MCF 10A (cell line): Measurements from ENCODE around the gene ZNG1B. TPM values are rescaled to one million over a fixed set of nuclear protein-coding genes. Genes with fewer than 3 reads are reported as not detected.
"Not testable (repeated sequence)": the region's sequence is repeated elsewhere in the genome, so short reads cannot be mapped to it uniquely, and the experiment has no call there.

Experiments used
- BruUV-seq: library from RNA; stranded (reverse); fragments of 400-500 nt; replicated peaks from 2 replicates; lab custom pipeline; 2021; lab: Mats Ljungman, UMichigan
- CTCF ChIA-PET: fragments of 300-600 bp; sonication (Branson Sonifier 250); formaldehyde crosslinking; extraction: SDS; loops from one replicate; lab custom pipeline; 2021; ENCODE audit warnings: antibody characterized with exemption, inconsistent platforms; lab: Yijun Ruan, JAX
- POLR2A ChIA-PET: fragments of 300-600, 350-650 bp; sonication (Branson Sonifier 250); formaldehyde crosslinking; extraction: SDS; loops from one replicate; lab custom pipeline; 2020; ENCODE audit warnings: antibody characterized with exemption, inconsistent platforms; lab: Yijun Ruan, JAX
- DNase-seq: peaks from one replicate; pipeline ENCODE4 v3.0.0-alpha.2; 2018; ENCODE audit not compliant: unreplicated experiment
- H3K27ac Mint-ChIP-seq: one replicate; pipeline ENCODE4 v1.8.0; 2022; ENCODE audit warnings: mild to moderate bottlenecking, low read depth, mixed read lengths; ENCODE audit not compliant: unreplicated experiment
- H3K27me3 Mint-ChIP-seq: one replicate; pipeline ENCODE4 v1.8.0; 2022; ENCODE audit warnings: mixed read lengths; ENCODE audit not compliant: insufficient read depth, unreplicated experiment
- H3K36me3 Mint-ChIP-seq: one replicate; pipeline ENCODE4 v1.8.0; 2022; ENCODE audit warnings: mild to moderate bottlenecking, moderate library complexity, mixed read lengths; ENCODE audit not compliant: insufficient read depth, unreplicated experiment
- H3K4me1 Mint-ChIP-seq: one replicate; pipeline ENCODE4 v1.8.0; 2022; ENCODE audit warnings: mixed read lengths; ENCODE audit not compliant: insufficient read depth, unreplicated experiment
- H3K4me3 Mint-ChIP-seq: one replicate; pipeline ENCODE4 v1.8.0; 2022; ENCODE audit warnings: mild to moderate bottlenecking, moderate library complexity, mixed read lengths; ENCODE audit not compliant: unreplicated experiment
- H3K9me3 Mint-ChIP-seq: one replicate; pipeline ENCODE4 v1.8.0; 2022; ENCODE audit warnings: mixed read lengths; ENCODE audit not compliant: unreplicated experiment
- intact Hi-C: fragments of 100-400 bp; cut with micrococcal nuclease; formaldehyde crosslinking; loops from 2 replicates; pipeline ENCODE4 v1.14.1; 2022
- total RNA-seq: library from RNA; stranded (reverse); gene quantifications from 2 replicates; pipeline ENCODE4 v1.2.3, GENCODE V29; 2022

The ZNG1B gene
- total RNA-seq, 1 experiment from 2014 or later, result 44.6 TPM

GRCh38 chr2:113524986-113525385 lies 87.5 kb downstream of the ZNG1B start:
- H3K36me3 Mint-ChIP-seq, H3K4me3 Mint-ChIP-seq, POLR2A ChIA-PET, intact Hi-C loops, H3K4me1 Mint-ChIP-seq, H3K9me3 Mint-ChIP-seq, H3K27me3 Mint-ChIP-seq, DNase-seq, CTCF ChIA-PET, BruUV-seq, H3K27ac Mint-ChIP-seq: not testable (repeated sequence)

GRCh38 chr2:113527350-113528045 lies 90.0 kb downstream of the ZNG1B start:
- H3K27ac Mint-ChIP-seq, H3K27me3 Mint-ChIP-seq, H3K4me3 Mint-ChIP-seq, POLR2A ChIA-PET, H3K9me3 Mint-ChIP-seq, H3K4me1 Mint-ChIP-seq, CTCF ChIA-PET, BruUV-seq, intact Hi-C loops, H3K36me3 Mint-ChIP-seq, DNase-seq: not testable (repeated sequence)

GRCh38 chr2:113528126-113528525 lies 90.6 kb downstream of the ZNG1B start:
- H3K9me3 Mint-ChIP-seq, H3K27me3 Mint-ChIP-seq, H3K4me1 Mint-ChIP-seq, DNase-seq, H3K27ac Mint-ChIP-seq, H3K36me3 Mint-ChIP-seq, POLR2A ChIA-PET, CTCF ChIA-PET, H3K4me3 Mint-ChIP-seq, BruUV-seq, intact Hi-C loops: not testable (repeated sequence)

- H3K27me3 Mint-ChIP-seq, H3K27ac Mint-ChIP-seq, intact Hi-C loops, H3K4me3 Mint-ChIP-seq, H3K36me3 Mint-ChIP-seq, H3K4me1 Mint-ChIP-seq, H3K9me3 Mint-ChIP-seq, CTCF ChIA-PET, DNase-seq, BruUV-seq, POLR2A ChIA-PET: not testable (repeated sequence)
Measured at GRCh38 chr2:113528904-113529303, 91.4 kb downstream of the ZNG1B start.

- BruUV-seq, H3K36me3 Mint-ChIP-seq, DNase-seq, H3K4me3 Mint-ChIP-seq, H3K27me3 Mint-ChIP-seq, CTCF ChIA-PET, H3K27ac Mint-ChIP-seq, H3K9me3 Mint-ChIP-seq, H3K4me1 Mint-ChIP-seq, POLR2A ChIA-PET, intact Hi-C loops: not testable (repeated sequence)
Measured at GRCh38 chr2:113532991-113533390, 95.5 kb downstream of the ZNG1B start.

- H3K4me3 Mint-ChIP-seq, H3K27me3 Mint-ChIP-seq, H3K9me3 Mint-ChIP-seq, BruUV-seq, intact Hi-C loops, H3K27ac Mint-ChIP-seq, DNase-seq, CTCF ChIA-PET, POLR2A ChIA-PET, H3K4me1 Mint-ChIP-seq, H3K36me3 Mint-ChIP-seq: not testable (repeated sequence)
Measured at GRCh38 chr2:113536573-113536972, 99.1 kb downstream of the ZNG1B start.

GRCh38 chr2:113540834-113541203 lies 103.3 kb downstream of the ZNG1B start:
- H3K4me1 Mint-ChIP-seq, BruUV-seq, POLR2A ChIA-PET, intact Hi-C loops, H3K9me3 Mint-ChIP-seq, CTCF ChIA-PET, H3K27me3 Mint-ChIP-seq, DNase-seq, H3K36me3 Mint-ChIP-seq, H3K27ac Mint-ChIP-seq: not testable (repeated sequence)
- peak overlapping the region; percentile 64 for H3K4me3 Mint-ChIP-seq

- H3K36me3 Mint-ChIP-seq, H3K9me3 Mint-ChIP-seq, POLR2A ChIA-PET, intact Hi-C loops, H3K27ac Mint-ChIP-seq, H3K4me1 Mint-ChIP-seq, BruUV-seq, H3K27me3 Mint-ChIP-seq, CTCF ChIA-PET: not testable (repeated sequence)
- peak; percentile 0 for DNase-seq
- peak overlapping the region; percentile 64 for H3K4me3 Mint-ChIP-seq
Measured at GRCh38 chr2:113541204-113541975, 103.9 kb downstream of the ZNG1B start.

- H3K36me3 Mint-ChIP-seq, H3K27ac Mint-ChIP-seq, POLR2A ChIA-PET, BruUV-seq, H3K9me3 Mint-ChIP-seq, CTCF ChIA-PET, H3K4me1 Mint-ChIP-seq, intact Hi-C loops, H3K27me3 Mint-ChIP-seq, DNase-seq: not testable (repeated sequence)
- peak overlapping the region; percentile 63 for H3K4me3 Mint-ChIP-seq
Measured at GRCh38 chr2:113541976-113542485, 104.5 kb downstream of the ZNG1B start.
